ENCODE data around the gene SUGP1. TPM values are rescaled to one million over a fixed set of nuclear protein-coding genes. Genes with fewer than 3 reads are reported as not detected.

Gene SUGP1
- 14.9 and 27.4 TPM in 2 replicates for total RNA-seq

DNA sequence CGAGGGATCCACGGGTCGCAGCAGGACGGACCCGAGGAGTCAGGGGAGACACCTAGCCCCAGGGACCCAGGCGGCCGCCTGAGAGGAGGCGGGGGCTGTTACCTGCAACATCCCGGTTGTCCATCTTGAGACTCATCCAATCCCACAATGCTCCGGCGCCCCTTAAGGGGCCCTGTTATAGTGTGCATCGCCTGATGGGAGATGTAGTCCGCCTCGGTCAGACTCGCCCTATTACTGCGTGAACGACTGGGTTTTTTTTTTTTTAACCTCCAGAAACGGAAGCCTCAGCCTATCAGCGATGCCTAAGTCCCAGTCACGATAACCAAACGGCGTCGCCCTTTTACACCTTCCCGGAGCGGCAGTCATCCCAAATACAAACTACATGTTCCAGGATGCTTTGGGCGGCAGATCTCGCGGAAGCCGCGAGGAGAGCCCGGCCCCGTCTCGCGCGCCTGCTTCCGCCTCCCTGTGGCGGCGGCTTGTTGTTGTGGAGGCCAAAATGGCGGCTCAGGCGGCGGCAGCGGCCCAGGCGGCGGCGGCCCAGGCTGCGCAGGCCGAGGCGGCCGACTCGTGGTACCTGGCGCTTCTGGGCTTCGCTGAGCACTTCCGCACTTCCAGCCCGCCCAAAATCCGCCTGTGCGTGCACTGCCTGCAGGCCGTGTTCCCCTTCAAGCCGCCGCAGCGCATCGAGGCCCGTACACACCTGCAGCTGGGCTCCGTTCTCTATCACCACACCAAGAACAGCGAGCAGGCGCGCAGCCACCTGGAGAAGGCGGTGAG lies at the start of gene SUGP1, which contains the start of gene MAU2:
TSS of gene SUGP1 (minus strand) at position 149 of the 780 bp plus-strand sequence. CDS start at position 136, 13 bp downstream.
TSS of gene MAU2 (plus strand) at position 469 of the 780 bp plus-strand sequence. CDS start at position 500, 31 bp downstream.

Other genes starting within 250 kb of the SUGP1 start
- 18.2 and 23.7 TPM in 2 replicates for gene TMEM161A, start 182.0 kb downstream of the SUGP1 start, total RNA-seq
- under 0.01 and 0.28 TPM in 2 replicates for gene MEF2B, start 150.2 kb downstream of the SUGP1 start, total RNA-seq
- 8.5 and 24.7 TPM in 2 replicates for gene BORCS8, start 128.4 kb downstream of the SUGP1 start, total RNA-seq
- 40.5 and 42.3 TPM in 2 replicates for gene RFXANK, start 128.3 kb downstream of the SUGP1 start, total RNA-seq
- 8.5 and 17.4 TPM in 2 replicates for gene NR2C2AP, start 117.1 kb downstream of the SUGP1 start, total RNA-seq
- under 0.01 TPM in 1 of 2 replicates, not detected in the other for gene NCAN, start 108.6 kb downstream of the SUGP1 start, total RNA-seq
- gene TM6SF2, start 47.2 kb downstream of the SUGP1 start, total RNA-seq, result 0.19 and 1.4 TPM in 2 replicates
- gene MAU2, start 320 bp upstream of the SUGP1 start, total RNA-seq, result 22.4 and 24.0 TPM in 2 replicates
- 26.2 and 56.2 TPM in 2 replicates for gene GATAD2A, start 85.2 kb upstream of the SUGP1 start, total RNA-seq
- 0.96 and 1.4 TPM in 2 replicates for gene TSSK6, start 195.0 kb upstream of the SUGP1 start, total RNA-seq
- gene NDUFA13, start 195.7 kb upstream of the SUGP1 start, total RNA-seq, result 192 and 241 TPM in 2 replicates
- gene YJEFN3, start 208.4 kb upstream of the SUGP1 start, total RNA-seq, result 0.28 and 0.38 TPM in 2 replicates
- under 0.01 and 0.28 TPM in 2 replicates for gene CILP2, start 217.8 kb upstream of the SUGP1 start, total RNA-seq